Neural progenitor cell (in vitro differentiated cells): ENCODE results near the gene SIL1. TPM values are rescaled to one million over a fixed set of nuclear protein-coding genes. Genes with fewer than 3 reads are reported as not detected.

Source experiments
- DNase-seq: peaks from one replicate; pipeline ENCODE4 v3.0.0-alpha.2; 2016; ENCODE audit warnings: low spot score
- H2AFZ ChIP-seq: fragments of 200-600 bp; sonication (generic); replicated peaks from 2 replicates; pipeline ENCODE4 v1.6.1; 2016; ENCODE audit warnings: antibody characterized with exemption
- H3F3A ChIP-seq: fragments of 200-600 bp; sonication (generic); 2 replicates; pipeline ENCODE4 v1.6.1; 2016; ENCODE audit warnings: antibody characterized with exemption, low read depth
- H3K27ac ChIP-seq: fragments of 200-600 bp; sonication (generic); 2 replicates; pipeline ENCODE4 v1.5.1; 2016; ENCODE audit warnings: mild to moderate bottlenecking
- H3K27me3 ChIP-seq: fragments of 200-600 bp; sonication (generic); 2 replicates; pipeline ENCODE4 v1.6.1; 2016; ENCODE audit warnings: mild to moderate bottlenecking, moderate library complexity
- H3K36me3 ChIP-seq: fragments of 200-600 bp; sonication (generic); 2 replicates; pipeline ENCODE4 v1.5.1; 2016
- H3K4me1 ChIP-seq: fragments of 200-600 bp; sonication (generic); 2 replicates; pipeline ENCODE4 v1.6.1; 2016; ENCODE audit warnings: mixed run types
- H3K4me2 ChIP-seq: fragments of 200-600 bp; sonication (generic); 2 replicates; pipeline ENCODE4 v1.6.1; 2016
- H3K4me3 ChIP-seq: fragments of 200-600 bp; sonication (generic); 2 replicates; pipeline ENCODE4 v1.5.1; 2016
- H3K79me2 ChIP-seq: fragments of 200-600 bp; sonication (generic); 2 replicates; pipeline ENCODE4 v1.6.1; 2016; ENCODE audit warnings: low read depth
- H3K9ac ChIP-seq: fragments of 200-600 bp; sonication (generic); 2 replicates; pipeline ENCODE4 v1.6.1; 2016
- H3K9me3 ChIP-seq: fragments of 200-600 bp; sonication (generic); 2 replicates; pipeline ENCODE4 v1.5.1; 2016; ENCODE audit warnings: low read depth
- H4K20me1 ChIP-seq: fragments of 200-600 bp; sonication (generic); 2 replicates; pipeline ENCODE4 v1.6.1; 2016; ENCODE audit warnings: low read depth
- H3K27ac Mint-ChIP-seq: 3 replicates; pipeline ENCODE4 v1.8.0; 2021; ENCODE audit warnings: mixed read lengths
- H3K27me3 Mint-ChIP-seq: 2 replicates; pipeline ENCODE4 v1.8.0; 2022; ENCODE audit warnings: low read depth, mild to moderate bottlenecking, inconsistent platforms, moderate library complexity, mixed read lengths; ENCODE audit not compliant: insufficient read depth
- H3K36me3 Mint-ChIP-seq: 3 replicates; pipeline ENCODE4 v1.8.0; 2021; ENCODE audit warnings: mixed read lengths
- H3K4me1 Mint-ChIP-seq: 3 replicates; pipeline ENCODE4 v1.8.0; 2021; ENCODE audit warnings: mixed read lengths
- H3K4me3 Mint-ChIP-seq: 3 replicates; pipeline ENCODE4 v1.8.0; 2021; ENCODE audit warnings: mild to moderate bottlenecking, moderate library complexity, mixed read lengths
- H3K9me3 Mint-ChIP-seq: 3 replicates; pipeline ENCODE4 v1.8.0; 2020; ENCODE audit warnings: mixed read lengths
- EZH2 ChIP-seq: fragments of 200-600 bp; sonication (generic); IDR thresholded peaks from 2 replicates; pipeline ENCODE4 v1.6.1; 2017; ENCODE audit warnings: antibody characterized with exemption, mild to moderate bottlenecking, moderate library complexity
- EZH2phosphoT487 ChIP-seq: fragments of 200-600 bp; sonication (generic); IDR thresholded peaks from 2 replicates; pipeline ENCODE4 v1.6.1; 2017; ENCODE audit warnings: antibody characterized with exemption
- total RNA-seq: library from RNA; depleted of rRNA; stranded (reverse); fragments of >200 nt; gene quantifications from 2 replicates; pipeline ENCODE4 v1.2.3, GENCODE V29; 2015; ENCODE audit warnings: low replicate concordance
- TF ChIP-seq, protein P1 (sequence below): fragments of 200-600 bp; sonication (generic); IDR thresholded peaks from 2 replicates; pipeline ENCODE4 v1.5.1; 2017; ENCODE audit warnings: antibody characterized with exemption, mild to moderate bottlenecking

The SIL1 gene
- total RNA-seq, 1 donor from 2014 or later: 5.5 TPM

DNA sequence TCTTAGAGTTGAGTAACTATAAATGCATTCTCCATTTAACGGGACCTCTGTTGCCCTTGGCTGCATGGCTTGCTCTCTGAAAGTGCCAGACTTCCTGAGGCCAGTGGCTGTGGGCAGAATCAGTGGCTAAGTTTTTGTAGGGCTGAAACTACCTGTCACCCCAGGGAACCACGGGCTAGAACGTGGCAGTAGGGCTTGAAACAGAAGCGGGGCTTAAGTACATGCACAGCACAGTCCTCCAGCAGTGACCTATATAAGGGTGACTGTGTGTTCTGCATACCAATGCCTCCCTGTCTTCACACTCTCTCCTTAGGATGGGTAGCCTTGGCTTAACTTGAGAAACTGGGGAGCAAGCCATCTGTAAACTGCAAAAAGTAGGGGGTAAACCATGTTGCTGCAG lies 279.5 kb downstream of the SIL1 start:
- H3K27me3 ChIP-seq: no peaks in the 10 kb centered on the region
- DNase-seq: no peak
- Mint-ChIP-seq H3K27me3 (peaks cover 2% of the 10 kb centered on the region), H3K27ac (no peak overlapping the region), H3K4me3 (no peak overlapping the region), H3K36me3 (peaks cover 33% of the 10 kb centered on the region), H3K4me1 (peaks cover 11% of the 10 kb centered on the region), H3K9me3 (no peaks in the 10 kb centered on the region)
- no peak overlapping the region for H2AFZ ChIP-seq
- H3K4me1 ChIP-seq: no peaks in the 10 kb centered on the region
- TF ChIP-seq EZH2 (no peak), EZH2phosphoT487 (no peak)
- TF ChIP-seq, protein P1, sequence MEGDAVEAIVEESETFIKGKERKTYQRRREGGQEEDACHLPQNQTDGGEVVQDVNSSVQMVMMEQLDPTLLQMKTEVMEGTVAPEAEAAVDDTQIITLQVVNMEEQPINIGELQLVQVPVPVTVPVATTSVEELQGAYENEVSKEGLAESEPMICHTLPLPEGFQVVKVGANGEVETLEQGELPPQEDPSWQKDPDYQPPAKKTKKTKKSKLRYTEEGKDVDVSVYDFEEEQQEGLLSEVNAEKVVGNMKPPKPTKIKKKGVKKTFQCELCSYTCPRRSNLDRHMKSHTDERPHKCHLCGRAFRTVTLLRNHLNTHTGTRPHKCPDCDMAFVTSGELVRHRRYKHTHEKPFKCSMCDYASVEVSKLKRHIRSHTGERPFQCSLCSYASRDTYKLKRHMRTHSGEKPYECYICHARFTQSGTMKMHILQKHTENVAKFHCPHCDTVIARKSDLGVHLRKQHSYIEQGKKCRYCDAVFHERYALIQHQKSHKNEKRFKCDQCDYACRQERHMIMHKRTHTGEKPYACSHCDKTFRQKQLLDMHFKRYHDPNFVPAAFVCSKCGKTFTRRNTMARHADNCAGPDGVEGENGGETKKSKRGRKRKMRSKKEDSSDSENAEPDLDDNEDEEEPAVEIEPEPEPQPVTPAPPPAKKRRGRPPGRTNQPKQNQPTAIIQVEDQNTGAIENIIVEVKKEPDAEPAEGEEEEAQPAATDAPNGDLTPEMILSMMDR: no peak
- peaks cover 4% of the 10 kb centered on the region for H3K36me3 ChIP-seq
- no peak overlapping the region for H3K4me2 ChIP-seq
- no peaks in the 10 kb centered on the region for H3K9me3 ChIP-seq
- H3K9ac ChIP-seq: no peak overlapping the region
- peaks cover 16% of the 10 kb centered on the region for H4K20me1 ChIP-seq
- H3K79me2 ChIP-seq: peaks cover 4% of the 10 kb centered on the region
- H3K27ac ChIP-seq: no peak overlapping the region
- no peak overlapping the region for H3K4me3 ChIP-seq
- peaks cover 13% of the 10 kb centered on the region for H3F3A ChIP-seq

- no peak overlapping the region for H3K4me3 Mint-ChIP-seq
Measured at GRCh38 chr5:138914338-138914737, 283.8 kb downstream of the SIL1 start.

GRCh38 chr5:138913773-138914172 lies 284.4 kb downstream of the SIL1 start:
- Histone ChIP-seq H3K4me1 (peaks cover 5% of the 10 kb centered on the region), H3K4me2 (no peak overlapping the region), H3K27me3 (no peaks in the 10 kb centered on the region), H3F3A (peaks cover 12% of the 10 kb centered on the region), H3K36me3 (peaks cover 4% of the 10 kb centered on the region), H3K9me3 (no peaks in the 10 kb centered on the region), H3K79me2 (no peaks in the 10 kb centered on the region), H3K9ac (no peak overlapping the region), H3K4me3 (no peak overlapping the region), H2AFZ (no peak overlapping the region), H3K27ac (no peak overlapping the region), H4K20me1 (peaks cover 8% of the 10 kb centered on the region)
- Mint-ChIP-seq H3K27ac (no peak overlapping the region), H3K4me1 (peaks cover 3% of the 10 kb centered on the region), H3K27me3 (peaks cover 2% of the 10 kb centered on the region), H3K36me3 (peaks cover 30% of the 10 kb centered on the region), H3K4me3 (no peak overlapping the region), H3K9me3 (no peaks in the 10 kb centered on the region)
- no peak for DNase-seq
- TF ChIP-seq EZH2 (no peak), EZH2phosphoT487 (no peak)
- TF ChIP-seq, protein P1: no peak

More at GRCh38 chr5:138914338-138914737, 283.8 kb downstream of the SIL1 start:
- Mint-ChIP-seq H3K9me3 (no peaks in the 10 kb centered on the region), H3K27ac (no peak overlapping the region), H3K27me3 (peaks cover 2% of the 10 kb centered on the region), H3K4me1 (peaks cover 6% of the 10 kb centered on the region), H3K36me3 (peaks cover 34% of the 10 kb centered on the region)
- Histone ChIP-seq H3K36me3 (peaks cover 4% of the 10 kb centered on the region), H3K4me2 (no peak overlapping the region), H3K4me1 (peaks cover 5% of the 10 kb centered on the region), H3K27ac (no peak overlapping the region), H3K4me3 (no peak overlapping the region), H3F3A (peaks cover 18% of the 10 kb centered on the region), H2AFZ (no peak overlapping the region), H3K9me3 (no peaks in the 10 kb centered on the region), H4K20me1 (peaks cover 14% of the 10 kb centered on the region), H3K9ac (no peak overlapping the region), H3K27me3 (no peaks in the 10 kb centered on the region), H3K79me2 (no peaks in the 10 kb centered on the region)
- TF ChIP-seq EZH2 (no peak), EZH2phosphoT487 (no peak)
- TF ChIP-seq, protein P1: no peak
- DNase-seq: no peak
